HepG2 (cell line): Measurements from ENCODE around the gene IGFALS. TPM values are rescaled to one million over a fixed set of nuclear protein-coding genes. Genes with fewer than 3 reads are reported as not detected.

Experiments
- ATAD3A ChIP-seq: sonication (generic); formaldehyde crosslinking; IDR thresholded peaks from 2 replicates; pipeline ENCODE4 v1.4.0; 2020; ENCODE audit warnings: missing genetic modification reagents
- ATF7-NPFF ChIP-seq: sonication (generic); formaldehyde crosslinking; IDR thresholded peaks from 2 replicates; pipeline ENCODE4 v1.8.1; 2023; ENCODE audit warnings: mild to moderate bottlenecking, low read depth, missing genetic modification reagents, moderate library complexity
- EP300 ChIP-seq, 3 experiments: sonication (generic) in 1 of 3; formaldehyde crosslinking in 1 of 3; IDR thresholded peaks; 2 replicates each; pipeline versions ENCODE4 v1.5.1 to v1.6.1; 2011 to 2020; ENCODE audit warnings: low read depth in 2 of 3, low read length in 2 of 3, borderline replicate concordance in 1 of 3, improper control_type of control experiment in 1 of 3, mild to moderate bottlenecking in 1 of 3, missing genetic modification reagents in 1 of 3, moderate library complexity in 1 of 3
- FOXA1 ChIP-seq, 2 experiments: fragments of 450-650 bp in 1 of 2; sonication (generic) in 1 of 2; formaldehyde crosslinking in 1 of 2; IDR thresholded peaks; 2 replicates each; pipeline versions ENCODE4 v1.4.0 to v1.6.1; 2016 to 2020; ENCODE audit warnings: missing genetic modification reagents in 1 of 2
- MAX ChIP-seq: IDR thresholded peaks from 2 replicates; pipeline ENCODE4 v1.6.1; 2012; ENCODE audit warnings: inconsistent platforms
- NFIB ChIP-seq: sonication (generic); formaldehyde crosslinking; IDR thresholded peaks from 2 replicates; pipeline ENCODE4 v1.9.0; 2021; ENCODE audit warnings: missing genetic modification reagents, mild to moderate bottlenecking, borderline replicate concordance
- RBM39 ChIP-seq: fragments of 200-400 bp; formaldehyde crosslinking; IDR thresholded peaks from one replicate; pipeline ENCODE4 v1.6.1; 2018; ENCODE audit warnings: antibody characterized with exemption, mild to moderate bottlenecking, low read depth, low read length; ENCODE audit not compliant: poor library complexity, severe bottlenecking
- SKI ChIP-seq: fragments of 450-650 bp; IDR thresholded peaks from one replicate; pipeline ENCODE4 v1.6.1; 2018; ENCODE audit warnings: mild to moderate bottlenecking; ENCODE audit not compliant: partially characterized antibody
- SP1 ChIP-seq, 2 experiments: fragments of 450-650 bp in 1 of 2; sonication (generic) in 1 of 2; formaldehyde crosslinking in 1 of 2; IDR thresholded peaks; 2 replicates each; pipeline versions ENCODE4 v1.4.0 to v1.6.1; 2016 to 2020; ENCODE audit warnings: missing genetic modification reagents in 1 of 2
- TGIF2 ChIP-seq: IDR thresholded peaks from 2 replicates; pipeline ENCODE4 v1.6.1; 2016; ENCODE audit warnings: control low read depth, missing compliant biosample characterization
- ZNF3 ChIP-seq: IDR thresholded peaks from 2 replicates; pipeline ENCODE4 v1.7.0; 2017; ENCODE audit warnings: inconsistent platforms
- ZNF552 ChIP-seq: sonication (generic); formaldehyde crosslinking; IDR thresholded peaks from 2 replicates; pipeline ENCODE4 v1.9.0; 2022; ENCODE audit warnings: missing genetic modification reagents, mild to moderate bottlenecking, borderline replicate concordance
- ZNF691 ChIP-seq: sonication (generic); formaldehyde crosslinking; IDR thresholded peaks from 2 replicates; pipeline ENCODE4 v1.4.0; 2020; ENCODE audit warnings: missing genetic modification reagents, low read depth, mild to moderate bottlenecking, borderline replicate concordance
- ZNF710 ChIP-seq: sonication (generic); formaldehyde crosslinking; IDR thresholded peaks from 2 replicates; pipeline ENCODE4 v1.5.0; 2020; ENCODE audit warnings: mild to moderate bottlenecking, missing genetic modification reagents, borderline replicate concordance
- ZNF777 ChIP-seq: sonication (generic); formaldehyde crosslinking; IDR thresholded peaks from 2 replicates; pipeline ENCODE4 v1.4.0; 2020; ENCODE audit warnings: missing genetic modification reagents
- ZNF780A ChIP-seq: sonication (generic); formaldehyde crosslinking; IDR thresholded peaks from 2 replicates; pipeline ENCODE4 v1.8.0; 2022; ENCODE audit warnings: mild to moderate bottlenecking, missing genetic modification reagents, moderate library complexity
- polyA plus RNA-seq, 8 experiments: library from polyadenylated mRNA; depleted of rRNA in 3 of 8; stranded (reverse) in 7 of 8; unstranded in 1 of 8; fragments of >200 nt; fragmentation: Illumina TruSeq in 4 of 8; extraction: Trizol in 4 of 8; gene quantifications; 2 replicates each; pipeline versions ENCODE4 v1.2.1 to v1.2.3, GENCODE V29; 2011 to 2016; ENCODE audit warnings: low read depth in 4 of 8, missing spikeins in 1 of 8, mixed read lengths in 1 of 8; ENCODE audit not compliant: insufficient read depth in 1 of 8
- total RNA-seq, 5 experiments: library from RNA; depleted of rRNA; stranded (reverse); fragments of >200 nt; fragmentation: Illumina TruSeq; extraction: Trizol; gene quantifications; 2 replicates each; pipeline ENCODE4 v1.2.3, GENCODE V29; 2016; ENCODE audit warnings: low read depth in 1 of 5
- TF ChIP-seq, protein P1 (sequence below): sonication (generic); formaldehyde crosslinking; IDR thresholded peaks from 2 replicates; pipeline ENCODE4 v1.4.0; 2020; ENCODE audit warnings: missing genetic modification reagents, borderline replicate concordance
- TF ChIP-seq, protein P2 (sequence below): sonication (generic); formaldehyde crosslinking; IDR thresholded peaks from 2 replicates; pipeline ENCODE4 v1.5.1; 2020; ENCODE audit warnings: missing genetic modification reagents, mild to moderate bottlenecking, borderline replicate concordance
- TF ChIP-seq, protein P3 (sequence below): sonication (generic); formaldehyde crosslinking; IDR thresholded peaks from 2 replicates; pipeline ENCODE4 v1.4.0; 2020; ENCODE audit warnings: missing genetic modification reagents

IGFALS gene
- total and polyA plus RNA-seq, 2 of the 13 experiments (the other 11 are each of a cell fraction or from before 2014, with no cell fraction given) = 0.34 to 2.4 TPM

DNA sequence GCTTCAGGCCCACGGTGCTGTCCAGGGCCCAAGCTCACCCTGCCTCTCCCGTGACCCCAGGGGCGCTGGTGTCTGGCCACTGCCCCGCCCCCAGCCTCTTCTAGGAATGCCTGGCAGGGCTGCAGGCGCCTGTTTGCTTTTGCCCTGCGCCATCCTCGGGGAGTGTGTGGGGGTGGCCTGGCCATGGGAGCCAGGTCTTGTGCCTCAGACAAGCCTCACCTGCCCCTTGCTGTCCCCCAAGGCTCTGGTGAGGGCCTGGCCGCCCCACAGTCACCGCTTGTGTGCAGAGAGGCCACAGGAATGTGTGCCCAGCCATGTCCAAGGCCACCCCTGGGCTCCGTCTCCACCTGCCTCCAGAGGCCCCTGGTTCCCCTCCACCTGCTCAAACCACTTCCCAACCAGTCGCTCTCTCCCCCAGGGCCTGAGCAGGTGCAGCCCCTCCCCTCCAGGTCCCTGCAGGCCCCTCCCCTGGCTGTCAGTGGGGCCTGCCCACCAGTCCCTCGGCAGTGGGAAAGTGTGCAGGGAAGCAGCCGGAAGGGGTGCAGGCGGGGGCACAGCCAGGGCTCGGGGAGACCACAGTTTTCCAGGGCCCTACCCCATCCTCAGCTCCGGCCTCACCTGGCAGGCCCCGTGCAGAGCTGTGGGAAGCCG is 841 bp upstream of the IGFALS start (continued):
- TF ChIP-seq, protein P1, sequence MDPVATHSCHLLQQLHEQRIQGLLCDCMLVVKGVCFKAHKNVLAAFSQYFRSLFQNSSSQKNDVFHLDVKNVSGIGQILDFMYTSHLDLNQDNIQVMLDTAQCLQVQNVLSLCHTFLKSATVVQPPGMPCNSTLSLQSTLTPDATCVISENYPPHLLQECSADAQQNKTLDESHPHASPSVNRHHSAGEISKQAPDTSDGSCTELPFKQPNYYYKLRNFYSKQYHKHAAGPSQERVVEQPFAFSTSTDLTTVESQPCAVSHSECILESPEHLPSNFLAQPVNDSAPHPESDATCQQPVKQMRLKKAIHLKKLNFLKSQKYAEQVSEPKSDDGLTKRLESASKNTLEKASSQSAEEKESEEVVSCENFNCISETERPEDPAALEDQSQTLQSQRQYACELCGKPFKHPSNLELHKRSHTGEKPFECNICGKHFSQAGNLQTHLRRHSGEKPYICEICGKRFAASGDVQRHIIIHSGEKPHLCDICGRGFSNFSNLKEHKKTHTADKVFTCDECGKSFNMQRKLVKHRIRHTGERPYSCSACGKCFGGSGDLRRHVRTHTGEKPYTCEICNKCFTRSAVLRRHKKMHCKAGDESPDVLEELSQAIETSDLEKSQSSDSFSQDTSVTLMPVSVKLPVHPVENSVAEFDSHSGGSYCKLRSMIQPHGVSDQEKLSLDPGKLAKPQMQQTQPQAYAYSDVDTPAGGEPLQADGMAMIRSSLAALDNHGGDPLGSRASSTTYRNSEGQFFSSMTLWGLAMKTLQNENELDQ = no peak
- no peak for TF ChIP-seq SP1 (IDR thresholded peaks at IDR 0.05)
- TF ChIP-seq SP1 (CRISPR knock-in tag; IDR thresholded peaks at IDR 0.05) = peak; percentile 54
- peak; percentile 34; the same call in 1 of the 2 replicates for TF ChIP-seq MAX
- TF ChIP-seq ZNF3 = no peak
- TF ChIP-seq ZNF710 (CRISPR knock-in tag) = peak; percentile 80
- 0 out of 2 replicates have a peak, but pooled peaks have one; percentile 31 for TF ChIP-seq TGIF2 (CRISPR knock-in tag)
- TF ChIP-seq, protein P2, sequence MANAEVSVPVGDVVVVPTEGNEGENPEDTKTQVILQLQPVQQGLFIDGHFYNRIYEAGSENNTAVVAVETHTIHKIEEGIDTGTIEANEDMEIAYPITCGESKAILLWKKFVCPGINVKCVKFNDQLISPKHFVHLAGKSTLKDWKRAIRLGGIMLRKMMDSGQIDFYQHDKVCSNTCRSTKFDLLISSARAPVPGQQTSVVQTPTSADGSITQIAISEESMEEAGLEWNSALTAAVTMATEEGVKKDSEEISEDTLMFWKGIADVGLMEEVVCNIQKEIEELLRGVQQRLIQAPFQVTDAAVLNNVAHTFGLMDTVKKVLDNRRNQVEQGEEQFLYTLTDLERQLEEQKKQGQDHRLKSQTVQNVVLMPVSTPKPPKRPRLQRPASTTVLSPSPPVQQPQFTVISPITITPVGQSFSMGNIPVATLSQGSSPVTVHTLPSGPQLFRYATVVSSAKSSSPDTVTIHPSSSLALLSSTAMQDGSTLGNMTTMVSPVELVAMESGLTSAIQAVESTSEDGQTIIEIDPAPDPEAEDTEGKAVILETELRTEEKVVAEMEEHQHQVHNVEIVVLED (CRISPR knock-in tag) = 0 out of 2 replicates have a peak, but pooled peaks have one; percentile 12
- TF ChIP-seq NFIB (CRISPR knock-in tag) = no peak
- no peak for TF ChIP-seq ZNF777 (CRISPR knock-in tag)
- no peak for TF ChIP-seq RBM39
- peak; percentile 89 for TF ChIP-seq SKI
- TF ChIP-seq ATAD3A (CRISPR knock-in tag) = no peak
- TF ChIP-seq ZNF552 (CRISPR knock-in tag) = no peak
- 0 out of 2 replicates have a peak, but pooled peaks have one; percentile 36 for TF ChIP-seq ZNF691
- TF ChIP-seq FOXA1 (IDR thresholded peaks at IDR 0.05) = no peak
- TF ChIP-seq FOXA1 (CRISPR knock-in tag; IDR thresholded peaks at IDR 0.05) = peak; percentile 85
- TF ChIP-seq ZNF780A (CRISPR knock-in tag) = no peak
- TF ChIP-seq ATF7-NPFF = no peak
- TF ChIP-seq EP300 (IDR thresholded peaks at IDR 0.05; ENCODE audit: low read depth in 2 of 2, low read length in 2 of 2) = peak in 1 of 2 experiments; percentile 49; a peak in 1 of 4 replicates
- TF ChIP-seq EP300 (CRISPR knock-in tag; IDR thresholded peaks at IDR 0.05; ENCODE audit: borderline replicate concordance) = no peak
- TF ChIP-seq, protein P3, sequence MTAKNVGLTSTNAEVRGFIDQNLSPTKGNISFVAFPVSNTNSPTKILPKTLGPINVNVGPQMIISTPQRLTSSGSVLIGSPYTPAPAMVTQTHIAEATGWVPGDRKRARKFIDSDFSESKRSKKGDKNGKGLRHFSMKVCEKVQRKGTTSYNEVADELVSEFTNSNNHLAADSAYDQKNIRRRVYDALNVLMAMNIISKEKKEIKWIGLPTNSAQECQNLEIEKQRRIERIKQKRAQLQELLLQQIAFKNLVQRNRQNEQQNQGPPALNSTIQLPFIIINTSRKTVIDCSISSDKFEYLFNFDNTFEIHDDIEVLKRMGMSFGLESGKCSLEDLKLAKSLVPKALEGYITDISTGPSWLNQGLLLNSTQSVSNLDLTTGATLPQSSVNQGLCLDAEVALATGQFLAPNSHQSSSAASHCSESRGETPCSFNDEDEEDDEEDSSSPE = no peak; the same call in 1 of the 2 replicates
